ENCODE results near the gene UNC13C.

The UNC13C gene

DNA sequence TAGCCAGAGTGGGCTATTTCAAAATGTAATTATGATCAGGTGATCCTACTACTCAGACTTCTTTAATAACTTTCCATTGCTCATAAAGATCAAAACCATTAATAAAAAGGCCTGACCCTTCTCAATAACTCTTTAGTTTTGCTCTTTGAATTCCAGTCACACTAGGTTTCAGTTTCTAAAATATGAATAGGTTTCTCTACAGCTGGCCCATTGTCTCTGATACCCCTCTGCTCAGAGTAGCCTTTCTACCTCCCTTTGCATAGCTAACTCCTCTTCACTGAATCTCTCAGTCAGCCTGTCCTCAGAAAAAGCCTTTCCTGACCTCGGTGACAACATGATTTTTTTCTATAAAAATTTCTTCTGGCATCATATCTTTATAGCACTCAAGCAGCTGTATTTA, 209.1 kb downstream of the UNC13C start:
- Histone ChIP-seq H3K36me3 (ENCODE audit: control insufficient read depth in 2 of 2, insufficient read depth in 1 of 2, low read length in 2 of 2) (no peaks in the 10 kb centered on the region), H3K4me1 (ENCODE audit: control insufficient read depth, insufficient read depth, low read length) (no peaks in the 10 kb centered on the region), H3K4me3 (ENCODE audit: low read depth, low read length) (no peak overlapping the region), H3K9me3 (ENCODE audit: control insufficient read depth, insufficient read depth, low read depth, low read length) (no peaks in the 10 kb centered on the region), H3K27ac (ENCODE audit: extremely low read depth, low read depth, low read length) (no peak overlapping the region)
- ChIA-PET POLR2A (no interaction called here), CTCF (no interaction called here)
- TF ChIP-seq, protein P1, sequence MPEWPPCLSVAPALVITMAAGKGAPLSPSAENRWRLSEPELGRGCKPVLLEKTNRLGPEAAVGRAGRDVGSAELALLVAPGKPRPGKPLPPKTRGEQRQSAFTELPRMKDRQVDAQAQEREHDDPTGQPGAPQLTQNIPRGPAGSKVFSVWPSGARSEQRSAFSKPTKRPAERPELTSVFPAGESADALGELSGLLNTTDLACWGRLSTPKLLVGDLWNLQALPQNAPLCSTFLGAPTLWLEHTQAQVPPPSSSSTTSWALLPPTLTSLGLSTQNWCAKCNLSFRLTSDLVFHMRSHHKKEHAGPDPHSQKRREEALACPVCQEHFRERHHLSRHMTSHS (tag by site-specific recombination; IDR thresholded peaks at IDR 0.05), result no peak
- no peak for TF ChIP-seq ZNF19 (tag by site-specific recombination; IDR thresholded peaks at IDR 0.05; ENCODE audit: low read depth)
- no peak for TF ChIP-seq CTCF (tag by site-specific recombination; IDR thresholded peaks at IDR 0.05)
- TF ChIP-seq, protein P2, sequence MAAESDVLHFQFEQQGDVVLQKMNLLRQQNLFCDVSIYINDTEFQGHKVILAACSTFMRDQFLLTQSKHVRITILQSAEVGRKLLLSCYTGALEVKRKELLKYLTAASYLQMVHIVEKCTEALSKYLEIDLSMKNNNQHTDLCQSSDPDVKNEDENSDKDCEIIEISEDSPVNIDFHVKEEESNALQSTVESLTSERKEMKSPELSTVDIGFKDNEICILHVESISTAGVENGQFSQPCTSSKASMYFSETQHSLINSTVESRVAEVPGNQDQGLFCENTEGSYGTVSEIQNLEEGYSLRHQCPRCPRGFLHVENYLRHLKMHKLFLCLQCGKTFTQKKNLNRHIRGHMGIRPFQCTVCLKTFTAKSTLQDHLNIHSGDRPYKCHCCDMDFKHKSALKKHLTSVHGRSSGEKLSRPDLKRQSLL (tag by site-specific recombination; IDR thresholded peaks at IDR 0.05), result no peak
- no peak for TF ChIP-seq ZNF529 (tag by site-specific recombination; IDR thresholded peaks at IDR 0.05; ENCODE audit: insufficient replicate concordance)
- no peak for TF ChIP-seq ZNF239 (tag by site-specific recombination; IDR thresholded peaks at IDR 0.05)
- TF ChIP-seq ZNF548 (tag by site-specific recombination; IDR thresholded peaks at IDR 0.05), result no peak
- TF ChIP-seq ZNF140 (tag by site-specific recombination; IDR thresholded peaks at IDR 0.05), result no peak
- TF ChIP-seq ZNF600 (tag by site-specific recombination; IDR thresholded peaks at IDR 0.05), result no peak
- no peak for TF ChIP-seq SCRT2 (tag by site-specific recombination; IDR thresholded peaks at IDR 0.05)
- TF ChIP-seq ZNF266 (tag by site-specific recombination; IDR thresholded peaks at IDR 0.05; ENCODE audit: low read depth), result no peak
- TF ChIP-seq ZNF585B (tag by site-specific recombination; IDR thresholded peaks at IDR 0.05), result no peak
- no peak for TF ChIP-seq ZNF350 (tag by site-specific recombination; IDR thresholded peaks at IDR 0.05)
- TF ChIP-seq ZNF580 (tag by site-specific recombination; IDR thresholded peaks at IDR 0.05), result no peak
- TF ChIP-seq OVOL3 (tag by site-specific recombination; IDR thresholded peaks at IDR 0.05), result no peak
- TF ChIP-seq ZNF501 (tag by site-specific recombination; IDR thresholded peaks at IDR 0.05), result no peak
- no peak for TF ChIP-seq ZBTB10 (tag by site-specific recombination; IDR thresholded peaks at IDR 0.05)
- TF ChIP-seq, protein P3, sequence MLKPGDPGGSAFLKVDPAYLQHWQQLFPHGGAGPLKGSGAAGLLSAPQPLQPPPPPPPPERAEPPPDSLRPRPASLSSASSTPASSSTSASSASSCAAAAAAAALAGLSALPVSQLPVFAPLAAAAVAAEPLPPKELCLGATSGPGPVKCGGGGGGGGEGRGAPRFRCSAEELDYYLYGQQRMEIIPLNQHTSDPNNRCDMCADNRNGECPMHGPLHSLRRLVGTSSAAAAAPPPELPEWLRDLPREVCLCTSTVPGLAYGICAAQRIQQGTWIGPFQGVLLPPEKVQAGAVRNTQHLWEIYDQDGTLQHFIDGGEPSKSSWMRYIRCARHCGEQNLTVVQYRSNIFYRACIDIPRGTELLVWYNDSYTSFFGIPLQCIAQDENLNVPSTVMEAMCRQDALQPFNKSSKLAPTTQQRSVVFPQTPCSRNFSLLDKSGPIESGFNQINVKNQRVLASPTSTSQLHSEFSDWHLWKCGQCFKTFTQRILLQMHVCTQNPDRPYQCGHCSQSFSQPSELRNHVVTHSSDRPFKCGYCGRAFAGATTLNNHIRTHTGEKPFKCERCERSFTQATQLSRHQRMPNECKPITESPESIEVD (tag by site-specific recombination; IDR thresholded peaks at IDR 0.05), result no peak
- no peak for TF ChIP-seq ZNF645 (tag by site-specific recombination; IDR thresholded peaks at IDR 0.05)

All from HEK293 (cell line).